ENCODE measurements around the gene PSKH1. TPM values are rescaled to one million over a fixed set of nuclear protein-coding genes. Genes with fewer than 3 reads are reported as not detected.

PSKH1 gene
- total and polyA plus RNA-seq, 10 of the 15 experiments (the other 5 are each of a cell fraction or from before 2014, with no cell fraction given) = 0.63 to 20.4 (median 7.8) TPM

- TF ChIP-seq CBX3 (IDR thresholded peaks at IDR 0.05; ENCODE audit: borderline replicate concordance, low read depth) = no peak
- peak; percentile 70; the same call in 1 of the 2 replicates for TF ChIP-seq MAX (IDR thresholded peaks at IDR 0.05; ENCODE audit: low read depth, low read length)
- no peak for TF ChIP-seq MTA2 (IDR thresholded peaks at IDR 0.05; ENCODE audit: low read depth)
- 0 out of 6 replicates have a peak, but pooled peaks of 1 of the 3 experiments have one; percentile 0 for TF ChIP-seq CTCF (IDR thresholded peaks at IDR 0.05 in 2 of 3, conservative IDR thresholded peaks at IDR 0.05 in 1 of 3; ENCODE audit: control insufficient read depth in 2 of 3, extremely low read depth in 1 of 3, insufficient read depth in 1 of 3, low read depth in 3 of 3, low read length in 3 of 3)
- TF ChIP-seq CUX1 (IDR thresholded peaks at IDR 0.05; ENCODE audit: insufficient replicate concordance, low read depth, low read length) = no peak
- peak; percentile 91 for TF ChIP-seq CREM (IDR thresholded peaks at IDR 0.05; ENCODE audit: low read depth)
- 0 out of 2 replicates have a peak, but pooled peaks have one; percentile 7 for TF ChIP-seq NFYB (IDR thresholded peaks at IDR 0.05; ENCODE audit: insufficient read depth, low read depth, low read length)
- no peak for TF ChIP-seq BRCA1 (IDR thresholded peaks at IDR 0.05; ENCODE audit: low read depth, low read length)
- TF ChIP-seq ESRRA (IDR thresholded peaks at IDR 0.05; ENCODE audit: low read length) = peak; percentile 18; the same call in 1 of the 2 replicates
- TF ChIP-seq GABPA (IDR thresholded peaks at IDR 0.05; ENCODE audit: low read depth) = peak; percentile 77
- TF ChIP-seq ASH2L (IDR thresholded peaks at IDR 0.05; ENCODE audit: borderline replicate concordance, low read depth) = no peak
- TF ChIP-seq ZBTB11 (CRISPR knock-in tag; IDR thresholded peaks at IDR 0.05) = no peak
- peak; percentile 75 for TF ChIP-seq NBN (IDR thresholded peaks at IDR 0.05)
- TF ChIP-seq PML (IDR thresholded peaks at IDR 0.05; ENCODE audit: low read length) = peak; percentile 83; the same call in 1 of the 2 replicates
- TF ChIP-seq MEF2B (IDR thresholded peaks at IDR 0.05; ENCODE audit: partially characterized antibody, poor library complexity, severe bottlenecking) = peak; percentile 90
- no peak for TF ChIP-seq NFYA (IDR thresholded peaks at IDR 0.05; ENCODE audit: borderline replicate concordance, low read depth, low read length)
- no peak for TF ChIP-seq MEF2A (IDR thresholded peaks at IDR 0.05; ENCODE audit: insufficient read depth, low read depth, low read length)
- no peak for TF ChIP-seq PAX8 (IDR thresholded peaks at IDR 0.05)
These were observed 46.6 kb upstream of the PSKH1 start, which contains the start of gene NUTF2 (continued) for GRCh38 chr16:67846320-67847063.
